CD14-positive monocyte (primary cell): ENCODE measurements around the gene AKAP3. TPM values are rescaled to one million over a fixed set of nuclear protein-coding genes. Genes with fewer than 3 reads are reported as not detected.

ENCODE experiments used
- DNase-seq, 3 donors: peaks; one replicate each; pipeline ENCODE4 v3.0.0-alpha.2; 2011 to 2022
- H2AFZ ChIP-seq: 2 replicates; pipeline ENCODE4 v1.6.0; 2012; ENCODE audit warnings: mild to moderate bottlenecking, low read depth, low read length, inconsistent platforms; ENCODE audit not compliant: insufficient read depth, poor library complexity, severe bottlenecking
- H3K27ac ChIP-seq, 2 donors: 1 replicate in 1 of 2; 2 replicates in 1 of 2; pipeline ENCODE4 v1.5.1; 2012 to 2013; ENCODE audit warnings: low read length in 2 of 2, control low read depth in 1 of 2, inconsistent platforms in 1 of 2, low read depth in 1 of 2, mild to moderate bottlenecking in 1 of 2
- H3K27me3 ChIP-seq, 2 donors: one replicate each; pipeline versions ENCODE4 v1.6.0 to v1.6.1; 2011 to 2013; ENCODE audit warnings: low read length in 2 of 2; ENCODE audit not compliant: control insufficient read depth in 2 of 2, insufficient read depth in 2 of 2
- H3K36me3 ChIP-seq, 2 donors: replicated peaks in 1 of 2; 1 replicate in 1 of 2; 2 replicates in 1 of 2; pipeline versions ENCODE4 v1.5.1 to v1.6.1; 2012 to 2013; ENCODE audit warnings: low read length in 2 of 2, control low read depth in 1 of 2, inconsistent platforms in 1 of 2, mild to moderate bottlenecking in 1 of 2; ENCODE audit not compliant: insufficient read depth in 2 of 2, control insufficient read depth in 1 of 2
- H3K4me1 ChIP-seq, 2 donors: 1 replicate in 1 of 2; 2 replicates in 1 of 2; pipeline versions ENCODE4 v1.5.1 to v1.6.1; 2012 to 2013; ENCODE audit warnings: low read length in 2 of 2, control low read depth in 1 of 2, inconsistent platforms in 1 of 2, mild to moderate bottlenecking in 1 of 2, moderate library complexity in 1 of 2; ENCODE audit not compliant: insufficient read depth in 2 of 2, control insufficient read depth in 1 of 2
- H3K4me2 ChIP-seq: replicated peaks from 2 replicates; pipeline ENCODE3; 2012; ENCODE audit warnings: low read length, moderate library complexity, mild to moderate bottlenecking; ENCODE audit not compliant: poor library complexity, severe bottlenecking; ENCODE audit errors: extremely low read depth
- H3K4me3 ChIP-seq, 3 experiments: fragments of 200-600 bp in 1 of 3; sonication (generic) in 1 of 3; replicated peaks in 1 of 3; 1 replicate in 2 of 3; 2 replicates in 1 of 3; pipeline ENCODE4 v1.5.1; 2011 to 2013; ENCODE audit warnings: low read length in 3 of 3, mild to moderate bottlenecking in 3 of 3, control low read depth in 2 of 3, low read depth in 2 of 3, inconsistent platforms in 1 of 3, moderate library complexity in 1 of 3
- H3K79me2 ChIP-seq: 2 replicates; pipeline ENCODE4 v1.6.0; 2012; ENCODE audit warnings: mild to moderate bottlenecking, control low read depth, inconsistent platforms, low read length, moderate library complexity; ENCODE audit not compliant: insufficient read depth
- H3K9ac ChIP-seq: 2 replicates; pipeline ENCODE4 v1.6.0; 2017; ENCODE audit warnings: low read length, mild to moderate bottlenecking; ENCODE audit not compliant: insufficient read depth, poor library complexity, severe bottlenecking
- H3K9me3 ChIP-seq, 2 donors: replicated peaks in 1 of 2; 1 replicate in 1 of 2; 2 replicates in 1 of 2; pipeline versions ENCODE4 v1.5.1 to v1.6.1; 2012 to 2013; ENCODE audit warnings: low read length in 2 of 2, control low read depth in 1 of 2; ENCODE audit not compliant: control insufficient read depth in 1 of 2, insufficient read depth in 1 of 2
- H4K20me1 ChIP-seq: 2 replicates; pipeline ENCODE4 v1.6.0; 2012; ENCODE audit warnings: mild to moderate bottlenecking, low read length, control low read depth, moderate library complexity; ENCODE audit not compliant: insufficient read depth
- H3K27ac Mint-ChIP-seq, 7 donors: one replicate each; pipeline ENCODE4 v1.8.0; 2020; ENCODE audit warnings: mild to moderate bottlenecking in 7 of 7, mixed read lengths in 7 of 7, moderate library complexity in 6 of 7, inconsistent platforms in 2 of 7
- H3K27me3 Mint-ChIP-seq, 3 donors: one replicate each; pipeline ENCODE4 v1.8.0; 2021 to 2022; ENCODE audit warnings: low read depth in 3 of 3, mild to moderate bottlenecking in 3 of 3, mixed read lengths in 3 of 3, moderate library complexity in 3 of 3, inconsistent platforms in 1 of 3
- H3K36me3 Mint-ChIP-seq, 2 donors: one replicate each; pipeline ENCODE4 v1.8.0; 2020; ENCODE audit warnings: mixed read lengths in 2 of 2, inconsistent platforms in 1 of 2, mild to moderate bottlenecking in 1 of 2
- H3K4me1 Mint-ChIP-seq: one replicate; pipeline ENCODE4 v1.8.0; 2020; ENCODE audit warnings: mild to moderate bottlenecking, mixed read lengths
- H3K4me3 Mint-ChIP-seq, 2 donors: one replicate each; pipeline ENCODE4 v1.8.0; 2020; ENCODE audit warnings: mild to moderate bottlenecking in 2 of 2, mixed read lengths in 2 of 2, moderate library complexity in 1 of 2
- H3K9me3 Mint-ChIP-seq, 7 donors: one replicate each; pipeline ENCODE4 v1.8.0; 2020 to 2022; ENCODE audit warnings: mixed read lengths in 7 of 7, mild to moderate bottlenecking in 6 of 7, moderate library complexity in 6 of 7, inconsistent platforms in 2 of 7
- CTCF ChIP-seq: fragments of 200-600 bp; IDR thresholded peaks from one replicate; pipeline ENCODE4 v1.8.0; 2022; ENCODE audit warnings: antibody characterized with exemption, mild to moderate bottlenecking
- WGBS: methylation state at CpG from one replicate; pipeline ENCODE4 v1.1.5; 2013; ENCODE audit warnings: missing lambda C conversion rate; ENCODE audit not compliant: insufficient coverage; 5-methylcytosine and 5-hydroxymethylcytosine counted together
- intact Hi-C, 2 donors: fragments of 100-400 bp; cut with micrococcal nuclease; formaldehyde crosslinking; loops; one replicate each; pipeline versions ENCODE4 v1.15.0 to v1.15.1; 2023
- polyA plus RNA-seq, 3 donors: library from polyadenylated mRNA; depleted of rRNA in 1 of 3; unstranded in 2 of 3; stranded (reverse) in 1 of 3; fragments of 300-500 nt in 2 of 3; fragments of >200 nt in 1 of 3; fragmentation: Illumina TruSeq in 2 of 3; gene quantifications; 1 replicate in 2 of 3; 2 replicates in 1 of 3; pipeline ENCODE4 v1.2.3, GENCODE V29; 2012 to 2021

Gene AKAP3
- polyA plus RNA-seq, 3 donors, result 0.08 TPM; not detected in 2

- peaks cover 8% of the 10 kb centered on the region for H3K4me1 Mint-ChIP-seq
- Histone ChIP-seq H3K9ac (no peak overlapping the region), H3K36me3 (no peaks in the 10 kb centered on the region), H2AFZ (no peak overlapping the region), H3K4me2 (no peak overlapping the region), H3K4me1 (peaks cover 9% of the 10 kb centered on the region in 2 donors), H3K27ac (no peak overlapping the region), H3K79me2 (peaks cover 1% of the 10 kb centered on the region), H3K4me3 (no peak overlapping the region), H3K9me3 (no peaks in the 10 kb centered on the region), H3K27me3 (no peaks in the 10 kb centered on the region), H4K20me1 (no peaks in the 10 kb centered on the region)
- WGBS, result 90% methylated on average over 2 of the region's 6 CpGs
- intact Hi-C loops, result loop anchor here in 1 of 2 donors (10.0 kb wide), 1 partner anchor 319 kb away; the partner anchor contains the start of gene TIGAR
- no peaks in the 10 kb centered on the region for H3K36me3 Mint-ChIP-seq
- peaks cover 8 to 21% (median 16%) of the 10 kb centered on the region in 3 donors for H3K27me3 Mint-ChIP-seq
- DNase-seq, result no peak
- no peak for TF ChIP-seq CTCF
- peaks cover 0 to under 1% (median 0%) of the 10 kb centered on the region in 7 donors for H3K9me3 Mint-ChIP-seq
- H3K27ac Mint-ChIP-seq, result no peak overlapping the region
- H3K4me3 Mint-ChIP-seq, result no peak overlapping the region
Measured at GRCh38 chr12:4643747-4644146, 5.1 kb downstream of the AKAP3 start.

- H3K9ac ChIP-seq, result no peak overlapping the region
- no peak overlapping the region for H3K27ac ChIP-seq
- Mint-ChIP-seq H3K27ac (no peak overlapping the region), H3K4me1 (no peaks in the 10 kb centered on the region), H3K36me3 (no peaks in the 10 kb centered on the region), H3K4me3 (no peak overlapping the region), H3K27me3 (peaks cover 3 to 14% (median 7%) of the 10 kb centered on the region in 3 donors), H3K9me3 (no peaks in the 10 kb centered on the region)
- no peak overlapping the region for H2AFZ ChIP-seq
- no peaks in the 10 kb centered on the region for H3K79me2 ChIP-seq
- no peaks in the 10 kb centered on the region for H4K20me1 ChIP-seq
- H3K36me3 ChIP-seq, result no peaks in the 10 kb centered on the region
- H3K4me2 ChIP-seq, result no peak overlapping the region
- peaks cover 0 to 5% of the 10 kb centered on the region in 2 donors for H3K27me3 ChIP-seq
- 100% methylated on average over 1 of the region's 5 CpGs for WGBS
- no peaks in the 10 kb centered on the region for H3K4me1 ChIP-seq
- intact Hi-C loops, result no loop called here
- H3K9me3 ChIP-seq, result no peaks in the 10 kb centered on the region
- no peak overlapping the region for H3K4me3 ChIP-seq
- no peak for DNase-seq
- TF ChIP-seq CTCF, result no peak
Measured at GRCh38 chr12:4630262-4630661, 18.6 kb downstream of the AKAP3 start.
